ENCODE results near the gene ABI3.
A peak's percentile ranks its signal among the peaks of the same experiment; 100 is the strongest.
"Not testable (repeated sequence)": the region's sequence is repeated elsewhere in the genome, so short reads cannot be mapped to it uniquely, and the experiment has no call there.

The ABI3 gene

DNA sequence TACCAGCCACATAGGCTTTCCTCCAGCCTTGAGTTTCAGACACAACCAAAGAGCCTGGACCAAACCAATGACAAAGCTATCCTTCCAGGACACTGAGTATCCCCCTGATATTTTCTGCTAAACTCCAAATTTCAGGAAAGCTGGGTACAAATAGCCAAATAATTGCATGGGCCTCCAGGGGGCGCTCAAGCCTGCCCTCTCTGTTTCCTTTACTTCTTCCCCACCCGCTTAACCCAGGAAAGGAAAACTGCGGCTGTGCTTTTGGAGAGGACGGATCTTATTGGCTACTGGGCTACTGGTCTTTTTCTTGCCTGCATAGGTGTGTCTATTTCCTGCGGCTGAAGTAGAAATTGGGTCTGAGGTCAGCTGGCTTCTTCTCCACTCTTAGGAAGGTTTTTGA lies 30.2 kb upstream of the ABI3 start:
- intact Hi-C loops (cut with DNase I; ENCODE audit: low total_unique reads) = loop anchor here (5.0 kb wide), 1 partner anchor 47 kb away; no protein-coding TSS in a partner anchor
- peaks cover 4 to 22% (median 13%) of the 10 kb centered on the region in 3 donors for H3K9me3 ChIP-seq
- DNase-seq = peak; percentile 72 to 74
- H3K27me3 ChIP-seq = peaks cover 0 to 30% of the 10 kb centered on the region in 2 donors
- H3K27ac ChIP-seq = no peak overlapping the region
- H3K36me3 ChIP-seq = peaks cover 0 to 6% (median 0%) of the 10 kb centered on the region in 3 donors
- no peak overlapping the region for H3K4me3 ChIP-seq
- H3K4me1 ChIP-seq = no peaks in the 10 kb centered on the region
- TF ChIP-seq, protein P1, sequence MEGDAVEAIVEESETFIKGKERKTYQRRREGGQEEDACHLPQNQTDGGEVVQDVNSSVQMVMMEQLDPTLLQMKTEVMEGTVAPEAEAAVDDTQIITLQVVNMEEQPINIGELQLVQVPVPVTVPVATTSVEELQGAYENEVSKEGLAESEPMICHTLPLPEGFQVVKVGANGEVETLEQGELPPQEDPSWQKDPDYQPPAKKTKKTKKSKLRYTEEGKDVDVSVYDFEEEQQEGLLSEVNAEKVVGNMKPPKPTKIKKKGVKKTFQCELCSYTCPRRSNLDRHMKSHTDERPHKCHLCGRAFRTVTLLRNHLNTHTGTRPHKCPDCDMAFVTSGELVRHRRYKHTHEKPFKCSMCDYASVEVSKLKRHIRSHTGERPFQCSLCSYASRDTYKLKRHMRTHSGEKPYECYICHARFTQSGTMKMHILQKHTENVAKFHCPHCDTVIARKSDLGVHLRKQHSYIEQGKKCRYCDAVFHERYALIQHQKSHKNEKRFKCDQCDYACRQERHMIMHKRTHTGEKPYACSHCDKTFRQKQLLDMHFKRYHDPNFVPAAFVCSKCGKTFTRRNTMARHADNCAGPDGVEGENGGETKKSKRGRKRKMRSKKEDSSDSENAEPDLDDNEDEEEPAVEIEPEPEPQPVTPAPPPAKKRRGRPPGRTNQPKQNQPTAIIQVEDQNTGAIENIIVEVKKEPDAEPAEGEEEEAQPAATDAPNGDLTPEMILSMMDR (IDR thresholded peaks at IDR 0.05) = peak; percentile 64 to 65

DNA sequence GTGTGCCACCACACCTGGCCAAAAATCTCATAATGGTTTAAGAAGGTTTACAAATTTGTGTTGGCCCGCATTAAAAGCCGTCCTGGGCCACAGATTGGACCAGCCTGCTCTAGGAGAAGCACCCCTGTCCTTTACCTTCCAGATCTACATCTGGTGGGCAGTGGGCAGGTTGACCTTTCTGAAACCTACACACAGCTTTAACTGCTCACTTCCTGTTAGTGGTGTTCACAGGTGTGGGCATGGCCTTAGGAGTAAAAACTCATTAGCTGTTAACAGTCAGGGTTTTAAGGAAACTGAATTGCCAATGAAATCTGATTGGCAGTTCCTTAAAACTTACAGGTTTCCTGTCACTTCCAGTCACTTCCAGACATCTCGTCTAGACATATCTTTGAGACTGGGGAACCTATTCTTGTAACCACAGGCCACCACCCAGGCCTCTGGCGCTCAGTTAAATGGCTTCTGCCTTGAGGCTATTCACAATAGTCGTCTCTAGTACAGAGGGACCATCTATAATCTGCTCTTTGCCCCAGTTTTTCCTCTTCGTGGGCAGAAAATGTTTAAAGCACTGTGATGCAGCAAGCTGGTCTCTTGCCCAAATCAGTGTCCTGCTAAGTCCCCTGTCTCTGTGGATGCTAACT lies 29.4 kb upstream of the ABI3 start:
- Histone ChIP-seq H3K9me3 (peaks cover 0 to 14% (median 5%) of the 10 kb centered on the region in 3 donors), H3K27ac (no peak overlapping the region), H3K4me3 (no peak overlapping the region), H3K27me3 (peaks cover 0 to 34% of the 10 kb centered on the region in 2 donors), H3K36me3 (peaks cover 0 to 3% (median 0%) of the 10 kb centered on the region in 3 donors), H3K4me1 (no peaks in the 10 kb centered on the region)
- intact Hi-C loops (cut with DNase I; ENCODE audit: low total_unique reads) = loop anchor here (5.0 kb wide), 1 partner anchor 46 kb away; no protein-coding TSS in a partner anchor
- TF ChIP-seq, protein P1 (IDR thresholded peaks at IDR 0.05) = no peak
- DNase-seq = no peak

DNA sequence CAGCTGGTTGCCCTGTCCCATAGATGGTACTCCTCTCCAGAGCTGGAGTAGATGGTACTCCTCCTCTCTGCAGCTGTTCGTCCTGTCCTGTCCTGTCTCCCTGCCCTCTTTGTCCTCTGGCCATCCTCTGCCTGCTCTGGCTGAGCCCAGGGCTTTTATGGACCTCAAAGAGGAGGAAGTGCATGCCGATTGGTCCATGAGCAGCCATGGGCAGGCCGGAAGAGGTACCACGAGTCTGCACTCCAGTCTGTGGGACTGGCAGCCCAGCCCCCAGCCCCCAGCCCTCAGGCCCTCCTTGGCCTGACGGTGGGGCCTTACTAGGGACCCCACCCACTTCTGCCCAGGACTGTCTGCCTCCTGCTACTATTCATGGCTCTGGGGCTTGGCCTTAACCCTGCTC lies 27.2 kb upstream of the ABI3 start:
- no peak overlapping the region for H3K4me3 ChIP-seq
- H3K4me1 ChIP-seq = no peaks in the 10 kb centered on the region
- DNase-seq = no peak
- peaks cover 0 to 32% of the 10 kb centered on the region in 2 donors for H3K27me3 ChIP-seq
- no peak overlapping the region for H3K27ac ChIP-seq
- H3K36me3 ChIP-seq = no peaks in the 10 kb centered on the region
- intact Hi-C loops (cut with DNase I; ENCODE audit: low total_unique reads) = loop anchor here (5.0 kb wide), 1 partner anchor 44 kb away; no protein-coding TSS in a partner anchor
- no peaks in the 10 kb centered on the region for H3K9me3 ChIP-seq
- TF ChIP-seq, protein P1 (IDR thresholded peaks at IDR 0.05) = no peak

DNA sequence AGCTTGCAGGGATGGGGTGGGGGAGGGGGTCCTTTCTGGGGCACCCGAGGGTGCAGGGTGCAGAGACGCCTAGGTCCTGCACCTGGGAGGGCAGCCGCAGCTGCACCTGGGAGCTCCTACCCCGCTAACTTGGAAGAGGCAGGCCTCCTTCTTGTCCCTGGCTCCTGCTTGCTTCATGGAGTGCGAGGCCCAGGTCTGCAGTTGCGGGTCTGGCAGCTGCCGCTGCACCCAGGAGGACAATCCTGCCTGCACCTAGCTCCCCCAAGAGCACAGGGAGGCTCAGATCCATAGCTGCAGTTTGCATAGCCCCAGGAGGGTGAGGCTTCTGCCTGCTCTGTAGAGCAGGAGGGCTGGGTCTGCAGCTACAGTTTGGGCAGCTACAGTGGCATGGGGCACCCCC lies 26.7 kb upstream of the ABI3 start:
- TF ChIP-seq, protein P1 (IDR thresholded peaks at IDR 0.05) = no peak
- Histone ChIP-seq H3K27me3 (peaks cover 0 to 28% of the 10 kb centered on the region in 2 donors), H3K36me3 (no peaks in the 10 kb centered on the region), H3K27ac (no peak overlapping the region), H3K9me3 (no peaks in the 10 kb centered on the region), H3K4me1 (no peaks in the 10 kb centered on the region), H3K4me3 (no peak overlapping the region)
- no peak for DNase-seq
- intact Hi-C loops (cut with DNase I; ENCODE audit: low total_unique reads) = loop anchor here (5.0 kb wide), 1 partner anchor 44 kb away; no protein-coding TSS in a partner anchor

DNA sequence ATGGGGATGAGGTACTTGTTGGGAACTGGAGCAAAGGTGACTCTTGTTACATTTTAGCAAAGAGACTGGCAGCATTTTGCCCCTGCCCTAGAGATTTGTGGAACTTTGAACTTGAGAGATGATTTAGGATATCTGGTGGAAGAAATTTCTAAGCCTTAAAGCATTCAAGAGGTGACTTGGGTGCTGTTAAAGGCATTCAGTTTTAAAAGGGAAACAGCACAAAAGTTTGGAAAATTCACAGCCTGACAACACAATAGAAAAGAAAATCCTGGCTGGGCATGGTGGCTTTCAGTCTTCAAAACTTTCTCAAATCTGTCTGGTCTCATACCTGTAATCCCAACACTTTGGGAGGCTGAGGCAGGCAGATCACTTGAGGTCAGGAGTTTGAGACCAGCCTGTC lies 26.0 kb upstream of the ABI3 start:
- not testable (repeated sequence) for DNase-seq, H3K4me3 ChIP-seq, H3K9me3 ChIP-seq, H3K27ac ChIP-seq, H3K4me1 ChIP-seq, H3K36me3 ChIP-seq
- peaks cover 0 to 27% of the 10 kb centered on the region in 2 donors for H3K27me3 ChIP-seq
- intact Hi-C loops (cut with DNase I; ENCODE audit: low total_unique reads) = loop anchor here (5.0 kb wide), 1 partner anchor 43 kb away; no protein-coding TSS in a partner anchor

DNA sequence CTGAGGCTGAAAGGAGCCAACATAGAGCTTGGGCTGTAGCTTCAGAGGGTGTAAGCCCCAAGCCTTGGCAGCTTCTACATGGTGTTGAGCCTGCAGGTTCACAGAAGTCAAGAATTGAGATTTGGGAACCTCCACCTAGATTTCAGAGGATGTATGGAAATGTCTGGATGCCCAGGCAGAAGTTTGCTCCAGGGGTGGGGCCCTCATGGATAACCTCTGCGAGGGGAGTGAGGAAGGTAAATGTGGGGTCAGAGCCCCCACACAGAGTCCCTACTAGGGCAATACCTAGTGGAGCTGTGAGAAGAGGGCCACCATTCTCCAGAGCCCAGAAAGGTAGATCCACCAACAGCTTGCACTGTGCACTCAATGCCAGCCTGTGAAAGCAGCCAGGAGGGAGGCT lies 25.1 kb upstream of the ABI3 start:
- H3K27ac ChIP-seq; H3K4me1 ChIP-seq; H3K4me3 ChIP-seq; DNase-seq; intact Hi-C loops (cut with DNase I; ENCODE audit: low total_unique reads); H3K9me3 ChIP-seq; H3K36me3 ChIP-seq: not testable (repeated sequence)
- H3K27me3 ChIP-seq = peaks cover 0 to 27% of the 10 kb centered on the region in 2 donors
